Panc1 (cell line): Measurements from ENCODE around the gene MEX3D. TPM values are rescaled to one million over a fixed set of nuclear protein-coding genes. Genes with fewer than 3 reads are reported as not detected.

Experiments used
- ATAC-seq: fragments of 200-7000 bp; cut with Tn5 transposase; 2 replicates; pipeline ENCODE4 v1.9.1; 2020; ENCODE audit warnings: mild to moderate bottlenecking, moderate library complexity
- BruUV-seq: library from RNA; stranded (reverse); fragments of 400-500 nt; replicated peaks from 2 replicates; lab custom pipeline; 2021; lab: Mats Ljungman, UMichigan
- CTCF ChIA-PET: fragments of 300-600 bp; sonication (Branson Sonifier 250); formaldehyde crosslinking; loops from one replicate; lab custom pipeline; 2022; ENCODE audit warnings: antibody characterized with exemption; lab: Charles Lee
- POLR2A ChIA-PET: fragments of 300-600 bp; sonication (Branson Sonifier 250); formaldehyde crosslinking; loops from one replicate; lab custom pipeline; 2022; ENCODE audit warnings: antibody characterized with exemption; lab: Charles Lee
- DNase-seq: peaks from one replicate; pipeline ENCODE4 v3.0.0-alpha.2; 2010; ENCODE audit warnings: low read depth, low spot score
- H3K27ac ChIP-seq: 2 replicates; pipeline ENCODE4 v1.5.1; 2011; ENCODE audit warnings: mild to moderate bottlenecking, low read length, inconsistent platforms
- H3K27me3 ChIP-seq: fragments of 200-500 bp; sonication (Bioruptor generic); 2 replicates; pipeline ENCODE4 v1.6.0; 2014; ENCODE audit warnings: low read length, inconsistent platforms; ENCODE audit not compliant: control insufficient read depth, insufficient read depth
- H3K36me3 ChIP-seq: fragments of 200-500 bp; sonication (Bioruptor generic); 2 replicates; pipeline ENCODE4 v1.5.1; 2014; ENCODE audit warnings: inconsistent platforms, mild to moderate bottlenecking, low read length, moderate library complexity; ENCODE audit not compliant: control insufficient read depth, insufficient read depth
- H3K4me1 ChIP-seq: 2 replicates; pipeline ENCODE4 v1.5.1; 2011; ENCODE audit warnings: inconsistent platforms, mild to moderate bottlenecking, low read length, moderate library complexity; ENCODE audit not compliant: control insufficient read depth, insufficient read depth
- H3K4me3 ChIP-seq, 2 experiments: 2 replicates each; pipeline ENCODE4 v1.5.1; 2011 to 2012; ENCODE audit warnings: low read depth in 2 of 2, low read length in 2 of 2, mild to moderate bottlenecking in 2 of 2, inconsistent platforms in 1 of 2, moderate library complexity in 1 of 2
- H3K9me3 ChIP-seq: fragments of 200-500 bp; sonication (Bioruptor generic); 2 replicates; pipeline ENCODE4 v1.5.1; 2014; ENCODE audit warnings: low read depth, mild to moderate bottlenecking, inconsistent platforms, low read length, moderate library complexity; ENCODE audit not compliant: control insufficient read depth, insufficient read depth
- CTCF ChIP-seq: fragments of 450-650 bp; IDR thresholded peaks from 2 replicates; pipeline ENCODE4 v1.5.1; 2017; ENCODE audit warnings: mild to moderate bottlenecking
- POLR2AphosphoS5 ChIP-seq: IDR thresholded peaks from 2 replicates; pipeline ENCODE4 v1.6.1; 2012; ENCODE audit warnings: mild to moderate bottlenecking, low read depth, low read length, moderate library complexity
- REST ChIP-seq, 2 experiments: IDR thresholded peaks; 2 replicates each; pipeline ENCODE4 v1.6.1; 2011 to 2012; ENCODE audit warnings: low read depth in 2 of 2, control low read depth in 1 of 2, low read length in 1 of 2, mild to moderate bottlenecking in 1 of 2, moderate library complexity in 1 of 2; ENCODE audit not compliant: insufficient read depth in 1 of 2
- SIN3A ChIP-seq: IDR thresholded peaks from 2 replicates; pipeline ENCODE4 v1.6.1; 2012; ENCODE audit warnings: low read depth, mild to moderate bottlenecking, low read length, moderate library complexity, borderline replicate concordance; ENCODE audit not compliant: insufficient read depth
- TCF7L2 ChIP-seq: IDR thresholded peaks from 2 replicates; pipeline ENCODE4 v1.6.1; 2011; ENCODE audit warnings: mild to moderate bottlenecking, low read depth, low read length, inconsistent platforms
- in situ Hi-C: cut with HindIII; loops from 2 replicates; pipeline ENCODE4 v1.10.0; 2016; ENCODE audit warnings: low sequenced_read_pairs, low pct_unique_long_range_greater_than_20kb
- intact Hi-C: fragments of 100-400 bp; cut with micrococcal nuclease; formaldehyde crosslinking; loops from one replicate; pipeline ENCODE4 v1.10.0; 2022; ENCODE audit not compliant: unreplicated experiment
- total RNA-seq: library from RNA; stranded (reverse); gene quantifications from one replicate; pipeline ENCODE4 v1.2.1, GENCODE V29; 2021; ENCODE audit not compliant: unreplicated experiment

The MEX3D gene
- total RNA-seq, 1 experiment from 2014 or later: 73.7 TPM

GRCh38 chr19:1554968-1555367 is 13.2 kb downstream of the MEX3D start:
- no peak overlapping the region for H3K4me3 ChIP-seq
- ATAC-seq (no peak), DNase-seq (no peak)
- TF ChIP-seq CTCF (no peak), SIN3A (no peak), POLR2AphosphoS5 (no peak), TCF7L2 (no peak), REST (IDR thresholded peaks at IDR 0.05; ENCODE audit: insufficient read depth in 1 of 2, low read depth in 2 of 2, low read length in 1 of 2) (no peak)
- intact Hi-C loops: no loop called here
- CTCF ChIA-PET: no interaction called here
- no peaks in the 10 kb centered on the region for H3K4me1 ChIP-seq
- H3K27me3 ChIP-seq: no peaks in the 10 kb centered on the region
- in situ Hi-C loops: no loop called here
- no peaks in the 10 kb centered on the region for H3K36me3 ChIP-seq
- H3K27ac ChIP-seq: no peak overlapping the region
- no peaks in the 10 kb centered on the region for H3K9me3 ChIP-seq
- POLR2A ChIA-PET: no interaction called here
- no TSS peak for BruUV-seq

DNA sequence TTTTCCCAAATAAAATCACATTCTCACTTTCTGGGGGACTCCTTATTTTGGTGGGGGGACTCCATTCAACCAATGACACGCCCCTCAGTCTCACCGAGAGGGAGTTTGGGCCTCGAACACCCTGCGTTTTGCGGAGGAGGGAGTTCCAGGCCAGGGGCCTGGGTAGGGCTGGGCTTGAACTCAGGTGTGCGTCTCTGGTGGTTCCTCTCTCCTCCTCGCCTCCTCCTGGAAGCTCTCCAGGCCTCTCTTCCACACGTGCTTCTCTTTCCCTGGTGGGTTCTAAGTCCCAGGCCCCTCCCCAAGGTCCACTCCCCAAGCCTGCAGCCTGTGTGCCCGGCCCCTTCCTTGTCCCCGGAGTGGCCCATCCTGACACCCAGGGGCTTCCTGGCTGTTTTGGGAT is 14.7 kb downstream of the MEX3D start:
- ATAC-seq (no peak), DNase-seq (no peak)
- CTCF ChIA-PET: no interaction called here

More for the DNA sequence above, 14.7 kb downstream of the MEX3D start:
- POLR2A ChIA-PET: no interaction called here
- BruUV-seq: no TSS peak
- H3K27ac ChIP-seq: no peak overlapping the region
- H3K27me3 ChIP-seq: no peaks in the 10 kb centered on the region
- H3K9me3 ChIP-seq: no peaks in the 10 kb centered on the region
- H3K4me1 ChIP-seq: no peaks in the 10 kb centered on the region
- TF ChIP-seq CTCF (no peak), REST (IDR thresholded peaks at IDR 0.05; ENCODE audit: insufficient read depth in 1 of 2, low read depth in 2 of 2, low read length in 1 of 2) (no peak), POLR2AphosphoS5 (no peak), SIN3A (no peak), TCF7L2 (no peak)
- in situ Hi-C loops (no loop called here), intact Hi-C loops (no loop called here)
- H3K4me3 ChIP-seq: no peak overlapping the region
- no peaks in the 10 kb centered on the region for H3K36me3 ChIP-seq
